Prostate gland (tissue), 1 donor: ENCODE data around the gene WDFY3.

Source experiments
- POLR2A ChIP-seq: fragments of 450-650 bp; IDR thresholded peaks from one replicate; pipeline ENCODE4 v1.6.1; 2016; ENCODE audit warnings: antibody characterized with exemption, mild to moderate bottlenecking
- POLR2AphosphoS5 ChIP-seq: sonication (generic); formaldehyde crosslinking; IDR thresholded peaks from one replicate; pipeline ENCODE4 v1.6.1; 2017; ENCODE audit warnings: antibody characterized with exemption

DNA sequence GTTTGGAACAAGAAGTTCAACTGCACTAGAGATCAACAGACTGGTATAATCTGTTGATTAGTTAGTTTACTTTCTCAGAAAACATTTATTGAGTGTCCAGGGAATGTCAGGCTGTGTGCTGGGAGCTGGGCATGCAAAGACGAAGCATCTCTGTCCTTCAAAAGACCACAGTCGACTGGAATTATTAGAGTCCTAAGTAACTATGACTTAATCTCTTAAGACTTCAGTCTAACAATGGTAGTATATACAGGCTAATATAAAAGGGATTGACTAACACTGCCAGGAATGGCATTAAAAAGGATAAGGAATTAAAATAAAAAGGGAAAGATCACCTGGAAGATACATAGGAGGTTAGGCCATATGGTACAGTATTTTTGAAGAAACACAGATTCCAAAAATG lies 128.7 kb downstream of the WDFY3 start:
- TF ChIP-seq POLR2AphosphoS5 (no peak), POLR2A (no peak)
